T-helper 1 cell treated with Interleukin-12 subunit alpha and Interleukin-12 subunit beta and Interleukin-4 antibody, amounts not matched to agents 30 ng/mL and 1 ng/mL, for 36 hours (primary cell): ENCODE data around the gene MYO18B. TPM values are rescaled to one million over a fixed set of nuclear protein-coding genes. Genes with fewer than 3 reads are reported as not detected.

Experiments
- intact Hi-C: fragments of 100-400 bp; cut with micrococcal nuclease; formaldehyde crosslinking; loops from one replicate; pipeline ENCODE4 v1.15.1; 2024
- total RNA-seq: library from RNA; stranded (reverse); gene quantifications from 2 replicates; pipeline ENCODE4 v1.2.3, GENCODE V29; 2022

The MYO18B gene, protein sequence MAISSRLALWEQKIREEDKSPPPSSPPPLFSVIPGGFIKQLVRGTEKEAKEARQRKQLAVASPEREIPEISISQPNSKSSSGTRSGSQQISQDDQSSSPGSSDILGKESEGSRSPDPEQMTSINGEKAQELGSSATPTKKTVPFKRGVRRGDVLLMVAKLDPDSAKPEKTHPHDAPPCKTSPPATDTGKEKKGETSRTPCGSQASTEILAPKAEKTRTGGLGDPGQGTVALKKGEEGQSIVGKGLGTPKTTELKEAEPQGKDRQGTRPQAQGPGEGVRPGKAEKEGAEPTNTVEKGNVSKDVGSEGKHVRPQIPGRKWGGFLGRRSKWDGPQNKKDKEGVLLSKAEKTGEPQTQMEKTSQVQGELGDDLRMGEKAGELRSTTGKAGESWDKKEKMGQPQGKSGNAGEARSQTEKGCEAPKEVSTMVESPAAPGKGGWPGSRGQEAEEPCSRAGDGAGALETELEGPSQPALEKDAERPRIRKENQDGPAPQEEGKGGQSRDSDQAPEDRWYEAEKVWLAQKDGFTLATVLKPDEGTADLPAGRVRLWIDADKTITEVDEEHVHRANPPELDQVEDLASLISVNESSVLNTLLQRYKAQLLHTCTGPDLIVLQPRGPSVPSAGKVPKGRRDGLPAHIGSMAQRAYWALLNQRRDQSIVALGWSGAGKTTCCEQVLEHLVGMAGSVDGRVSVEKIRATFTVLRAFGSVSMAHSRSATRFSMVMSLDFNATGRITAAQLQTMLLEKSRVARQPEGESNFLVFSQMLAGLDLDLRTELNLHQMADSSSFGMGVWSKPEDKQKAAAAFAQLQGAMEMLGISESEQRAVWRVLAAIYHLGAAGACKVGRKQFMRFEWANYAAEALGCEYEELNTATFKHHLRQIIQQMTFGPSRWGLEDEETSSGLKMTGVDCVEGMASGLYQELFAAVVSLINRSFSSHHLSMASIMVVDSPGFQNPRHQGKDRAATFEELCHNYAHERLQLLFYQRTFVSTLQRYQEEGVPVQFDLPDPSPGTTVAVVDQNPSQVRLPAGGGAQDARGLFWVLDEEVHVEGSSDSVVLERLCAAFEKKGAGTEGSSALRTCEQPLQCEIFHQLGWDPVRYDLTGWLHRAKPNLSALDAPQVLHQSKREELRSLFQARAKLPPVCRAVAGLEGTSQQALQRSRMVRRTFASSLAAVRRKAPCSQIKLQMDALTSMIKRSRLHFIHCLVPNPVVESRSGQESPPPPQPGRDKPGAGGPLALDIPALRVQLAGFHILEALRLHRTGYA (N-terminal part only)
- 1.2 and 1.3 TPM in 2 replicates for total RNA-seq

DNA sequence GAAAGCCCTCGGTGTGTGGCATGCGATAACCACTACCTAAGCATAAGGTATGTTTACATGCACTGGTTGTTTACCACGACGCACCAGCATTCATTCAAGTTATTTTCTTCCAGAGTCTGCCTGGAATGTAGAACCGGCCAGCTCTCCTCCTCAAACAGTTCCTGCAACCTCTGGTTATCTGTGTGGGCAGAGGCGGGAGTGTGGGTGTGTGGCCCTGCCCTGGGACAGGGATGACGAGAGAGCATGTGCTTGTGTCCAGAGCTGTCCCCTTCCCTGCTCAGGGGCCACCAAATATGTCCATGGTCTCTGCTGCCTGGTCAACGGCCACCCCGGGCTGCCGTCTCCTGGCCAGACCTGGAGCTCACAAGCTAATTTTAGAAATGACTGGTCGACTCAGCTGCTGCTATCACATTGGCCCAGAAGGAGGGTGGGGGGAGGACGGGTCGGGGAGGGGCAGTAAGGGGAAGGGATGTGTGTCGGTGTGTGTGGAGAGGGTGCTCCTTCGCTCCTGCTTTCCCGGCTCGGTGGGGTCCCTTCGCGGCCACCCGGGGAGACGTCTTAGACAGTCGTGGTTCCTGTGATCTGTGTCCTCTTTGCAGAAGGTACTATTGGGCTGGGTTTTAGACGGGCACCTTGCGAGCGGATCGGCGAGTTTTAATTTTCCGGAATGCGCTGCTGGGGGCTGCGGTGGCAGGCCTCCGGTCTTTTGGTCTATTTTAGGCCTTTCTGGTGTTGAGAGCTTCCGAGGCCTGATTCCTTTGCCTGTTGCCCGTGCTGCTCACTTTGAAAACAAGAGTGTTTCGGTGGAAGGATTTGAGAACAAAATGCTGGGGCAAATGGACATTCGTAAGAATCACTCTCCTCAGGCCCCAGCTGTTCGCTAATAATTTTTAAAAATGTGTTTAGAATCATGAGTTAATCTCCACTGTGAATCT, at the start of gene MYO18B:
MYO18B (plus strand) TSS at position 497 of the 935 bp plus-strand sequence. CDS start 18,905 bp downstream, outside the sequence.
- intact Hi-C loops: no loop called here

DNA sequence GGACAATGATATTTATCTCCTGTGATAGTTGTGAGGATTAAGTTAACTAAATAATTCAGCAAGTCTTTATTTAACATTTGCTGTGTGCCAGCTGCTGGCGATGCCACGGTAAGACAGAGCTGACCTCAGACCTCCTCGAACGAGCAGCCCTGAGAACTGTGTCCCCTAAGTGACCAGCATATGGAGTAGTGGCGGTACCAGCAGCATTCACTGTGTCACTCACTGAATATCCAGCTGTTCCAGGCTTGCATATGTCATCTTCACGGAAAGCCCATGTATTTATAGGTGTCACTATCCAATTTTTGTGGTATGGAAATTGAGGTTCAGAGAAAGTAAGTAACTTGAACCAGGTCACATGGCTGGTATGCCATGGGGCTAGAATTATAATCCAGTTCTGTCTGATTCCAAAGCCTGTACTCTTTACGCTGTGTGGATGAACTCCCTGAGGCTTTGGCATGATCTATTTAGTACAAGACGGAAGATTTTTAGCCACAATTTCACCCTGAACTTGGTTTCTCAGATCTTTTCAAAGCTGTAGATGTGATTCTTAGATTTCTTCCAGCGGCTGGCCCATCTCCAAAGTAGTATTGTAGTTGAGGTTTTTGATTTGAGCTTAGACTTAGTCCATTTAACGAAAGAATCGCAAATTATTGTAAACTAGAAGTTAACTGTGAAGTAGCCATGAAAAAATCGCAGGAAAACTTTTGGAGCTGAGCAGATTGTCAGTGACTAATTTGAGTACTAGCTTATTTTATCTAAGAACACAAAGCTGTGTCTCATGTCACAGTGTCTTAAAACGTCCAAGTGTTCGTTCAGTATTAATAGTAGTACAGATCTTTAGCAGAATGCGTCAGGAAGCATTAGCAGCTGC, 49.4 kb upstream of the MYO18B start:
- intact Hi-C loops: no loop called here

DNA sequence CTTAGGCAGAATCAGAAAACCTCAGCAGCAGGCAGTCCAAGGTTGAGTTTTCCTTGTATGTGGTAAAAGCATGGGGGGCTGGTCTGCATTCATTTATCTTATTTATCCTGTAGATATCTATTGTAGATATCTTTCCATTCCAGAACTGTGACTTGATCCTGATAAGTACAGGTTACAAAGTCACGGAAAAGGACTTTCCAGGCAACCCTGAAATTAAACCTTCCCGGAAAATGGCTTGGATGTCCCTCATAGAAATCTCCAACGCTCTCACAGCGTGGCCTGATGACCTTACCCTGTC, 48.8 kb upstream of the MYO18B start:
- intact Hi-C loops: no loop called here

- intact Hi-C loops: no loop called here
These were observed 47.6 kb upstream of the MYO18B start for GRCh38 chr22:25694196-25694907.

- intact Hi-C loops: no loop called here
These were observed 46.8 kb upstream of the MYO18B start for GRCh38 chr22:25695146-25695545.

DNA sequence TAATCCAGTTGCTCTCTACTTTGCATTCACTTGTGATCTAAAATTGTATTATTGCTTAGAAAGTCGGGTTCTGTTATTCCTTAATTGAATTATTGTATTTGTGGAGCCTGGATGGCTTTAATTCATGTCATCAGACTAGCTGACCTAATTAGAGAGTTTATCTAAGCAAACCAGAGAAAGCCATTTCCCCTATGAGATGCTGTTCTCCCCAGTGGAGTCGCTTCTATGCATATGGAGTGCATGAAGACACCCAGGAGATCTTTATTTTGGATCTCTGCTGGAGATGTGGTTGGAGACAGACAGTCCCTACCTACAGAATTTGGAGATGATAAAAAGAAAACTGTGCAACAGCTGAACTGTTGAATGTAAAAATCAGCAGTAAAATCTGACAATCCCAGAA, 45.2 kb upstream of the MYO18B start:
- intact Hi-C loops: no loop called here

GRCh38 chr22:25697181-25697664, 44.8 kb upstream of the MYO18B start:
- intact Hi-C loops: no loop called here

DNA sequence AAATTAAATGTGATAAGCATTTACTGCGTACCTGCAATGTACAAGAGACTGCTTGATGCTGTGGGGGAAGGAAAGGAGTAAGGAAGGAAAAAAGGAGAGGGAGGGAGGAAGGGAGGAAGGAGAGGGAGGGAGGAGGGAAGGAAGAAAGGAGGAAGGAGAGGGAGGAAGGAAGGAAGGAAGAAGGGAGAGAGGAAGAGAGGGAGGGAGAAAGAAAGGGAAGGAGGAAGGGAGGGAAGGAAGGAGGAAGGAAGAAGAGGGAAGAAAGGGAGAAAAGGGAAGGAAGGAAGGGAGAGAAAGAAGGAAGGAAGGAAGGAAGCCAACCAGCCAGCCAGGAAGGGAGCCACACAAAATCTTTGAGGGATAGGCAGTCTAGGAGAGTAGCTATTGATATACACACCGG, 44.0 kb upstream of the MYO18B start:
- intact Hi-C loops: no loop called here

- intact Hi-C loops: no loop called here
These were observed 43.5 kb upstream of the MYO18B start for GRCh38 chr22:25698461-25698860.

GRCh38 chr22:25698978-25699377, 43.0 kb upstream of the MYO18B start:
- intact Hi-C loops: no loop called here

DNA sequence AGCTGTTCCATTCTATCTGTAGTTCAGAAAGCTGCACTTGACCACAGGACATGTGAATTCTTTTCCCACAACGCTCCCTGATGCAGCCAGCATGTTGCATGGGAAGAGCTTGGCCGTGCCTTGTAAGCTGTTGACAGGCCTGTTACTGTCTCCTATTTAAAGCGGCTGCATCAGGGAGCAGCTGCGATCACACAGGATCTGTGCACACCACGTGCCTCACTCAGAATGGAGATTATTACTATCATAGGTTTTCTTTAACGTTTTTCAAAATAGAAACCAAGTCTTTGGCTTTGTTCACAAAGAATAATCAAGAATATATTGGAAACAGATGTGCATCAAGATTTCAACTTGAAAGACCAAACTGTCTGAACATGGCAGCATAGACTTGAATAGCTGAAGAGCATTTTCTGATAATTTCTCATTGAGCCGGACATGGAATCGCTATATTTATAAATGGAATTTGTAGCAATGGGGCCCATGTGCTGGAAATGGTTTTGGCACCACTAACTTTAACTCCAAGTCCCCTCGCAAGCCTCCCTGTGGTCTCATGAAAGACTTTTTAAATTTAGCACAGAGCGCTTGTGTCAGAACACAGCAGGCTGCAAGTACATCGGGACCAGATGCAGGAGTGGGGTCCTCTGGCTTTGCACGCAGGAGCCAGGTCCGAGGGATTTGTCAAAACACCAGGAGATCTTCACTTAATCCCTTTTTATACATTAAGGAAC, 40.8 kb upstream of the MYO18B start:
- intact Hi-C loops: loop anchor here (10.0 kb wide), 1 partner anchor 594 kb away; no protein-coding TSS in a partner anchor

DNA sequence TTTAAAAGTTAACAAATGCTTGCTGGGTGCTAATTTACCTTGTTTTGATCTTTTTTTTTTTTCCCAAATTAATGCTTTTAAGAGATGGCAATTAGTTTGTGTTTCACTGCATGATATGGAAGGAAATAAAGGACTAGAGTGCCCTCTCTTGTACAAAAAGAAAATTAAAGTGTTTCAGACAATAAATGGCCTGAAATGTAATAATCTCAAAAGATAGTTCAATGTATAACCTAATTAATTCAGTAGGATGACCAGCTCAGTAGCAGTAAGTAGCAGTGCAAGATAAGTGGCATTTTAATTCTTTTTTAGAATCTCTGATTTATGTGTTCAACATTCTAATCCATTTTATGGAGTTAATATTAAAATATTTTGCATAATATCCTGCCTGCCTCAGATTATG, 39.9 kb upstream of the MYO18B start:
- intact Hi-C loops: loop anchor here (1.0 to 10.0 kb wide), 9 partner anchors 8 to 593 kb away; partner anchors contain the start of gene GRK3

DNA sequence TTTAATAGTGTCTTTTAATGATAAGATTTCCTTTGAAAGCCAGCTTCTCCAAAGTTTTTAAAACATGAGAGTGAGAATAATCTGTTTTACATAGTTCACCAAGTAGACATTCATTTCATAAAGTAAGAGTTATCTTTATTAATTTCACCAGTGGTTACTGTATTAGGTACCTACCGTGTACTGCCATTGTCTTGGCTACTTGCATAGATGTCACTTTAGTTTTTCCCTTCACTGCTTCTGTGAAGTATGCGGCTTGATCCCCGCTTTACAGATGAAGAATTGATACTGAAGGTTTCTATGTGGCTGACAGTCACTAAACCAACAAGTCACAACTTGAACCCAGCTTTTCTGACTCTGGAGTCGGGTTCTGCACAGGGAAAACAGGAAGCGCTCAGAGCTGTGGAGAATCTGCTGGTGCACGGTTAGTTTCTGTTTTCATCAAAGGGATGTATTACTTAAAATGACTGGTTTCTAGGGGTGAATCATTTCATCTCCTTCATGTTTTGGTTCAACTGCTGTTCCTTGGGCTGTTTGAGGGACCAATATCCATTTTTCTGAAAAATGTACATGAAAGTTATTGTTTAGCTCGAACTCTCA, 39.3 kb upstream of the MYO18B start:
- intact Hi-C loops: loop anchor here (1.0 to 10.0 kb wide), 9 partner anchors 8 to 592 kb away; partner anchors contain the start of gene GRK3

- intact Hi-C loops: loop anchor here (10.0 kb wide), 1 partner anchor 590 kb away; no protein-coding TSS in a partner anchor
These were observed 37.3 kb upstream of the MYO18B start for GRCh38 chr22:25704701-25705100.

GRCh38 chr22:25706197-25706596, 35.8 kb upstream of the MYO18B start:
- intact Hi-C loops: loop anchor here (10.0 kb wide), 1 partner anchor 589 kb away; no protein-coding TSS in a partner anchor

GRCh38 chr22:25708430-25708829, 33.6 kb upstream of the MYO18B start:
- intact Hi-C loops: loop anchor here (10.0 kb wide), 1 partner anchor 586 kb away; no protein-coding TSS in a partner anchor

DNA sequence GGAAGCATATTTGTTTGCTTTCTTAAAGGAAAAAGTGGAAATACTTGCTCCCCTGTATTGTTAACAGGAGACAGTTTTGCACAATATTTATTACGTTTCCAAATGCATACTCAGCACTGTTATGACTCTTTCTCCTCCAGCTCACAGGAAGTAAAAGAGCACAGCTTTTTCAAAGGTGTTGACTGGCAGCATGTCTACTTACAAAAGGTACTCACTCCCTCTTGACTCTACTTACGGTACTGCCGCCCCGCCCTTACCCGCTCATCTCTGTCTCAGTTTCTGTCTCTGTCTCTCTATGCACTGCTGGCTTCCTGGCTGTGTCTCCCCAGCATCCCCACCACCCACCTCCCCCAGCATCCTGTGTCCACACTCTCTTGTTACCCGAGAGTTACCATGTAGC, 32.2 kb upstream of the MYO18B start:
- intact Hi-C loops: loop anchor here (1.0 to 10.0 kb wide), 3 partner anchors 7 to 585 kb away; no protein-coding TSS in a partner anchor
